Uterus (tissue), 4 donors: ENCODE measurements around the gene ADAMTSL2. TPM values are rescaled to one million over a fixed set of nuclear protein-coding genes. Genes with fewer than 3 reads are reported as not detected.

Experiments used
- DNase-seq, 2 donors: peaks; one replicate each; pipeline ENCODE4 v3.0.0-alpha.2; 2019 to 2020
- H3K27ac ChIP-seq, 2 donors: fragments of 200-600 bp; sonication (generic); 1 replicate in 1 of 2; 2 replicates in 1 of 2; pipeline ENCODE4 v1.5.1; 2016 to 2018
- H3K27me3 ChIP-seq, 2 donors: fragments of 200-600 bp; sonication (generic); one replicate each; pipeline ENCODE4 v1.5.1; 2018 to 2019; ENCODE audit warnings: control low read depth in 1 of 2
- H3K36me3 ChIP-seq, 2 donors: fragments of 200-600 bp; sonication (generic); one replicate each; pipeline ENCODE4 v1.5.1; 2019; ENCODE audit warnings: control low read depth in 1 of 2
- H3K4me1 ChIP-seq, 2 donors: fragments of 200-600 bp; sonication (generic); one replicate each; pipeline ENCODE4 v1.5.1; 2018 to 2019; ENCODE audit warnings: control low read depth in 1 of 2
- H3K4me3 ChIP-seq, 2 donors: fragments of 200-600 bp; sonication (generic); 1 replicate in 1 of 2; 2 replicates in 1 of 2; pipeline ENCODE4 v1.5.1; 2018 to 2019; ENCODE audit warnings: mild to moderate bottlenecking in 1 of 2
- H3K9me3 ChIP-seq, 2 donors: fragments of 200-600 bp; sonication (generic); one replicate each; pipeline ENCODE4 v1.5.1; 2019; ENCODE audit warnings: control low read depth in 1 of 2
- POLR2A ChIP-seq, 2 donors: fragments of 450-650 bp; IDR thresholded peaks; one replicate each; pipeline ENCODE4 v1.6.1; 2016; ENCODE audit warnings: antibody characterized with exemption in 2 of 2, mild to moderate bottlenecking in 1 of 2, moderate library complexity in 1 of 2
- intact Hi-C: fragments of 100-400 bp; cut with DNase I; formaldehyde crosslinking; loops from one replicate; pipeline ENCODE4 v1.15.1; 2023; ENCODE audit warnings: low total_unique reads
- total RNA-seq, 4 donors: library from RNA; depleted of rRNA in 3 of 4; stranded (reverse); fragments of >200 nt in 3 of 4; gene quantifications; one replicate each; pipeline versions ENCODE4 v1.1.0 to v1.2.4, GENCODE V29; 2014 to 2023
- TF ChIP-seq, protein P1 (sequence below), 4 experiments: fragments of 200-600 bp in 2 of 4; fragments of 450-650 bp in 2 of 4; sonication (generic) in 2 of 4; IDR thresholded peaks; one replicate each; pipeline ENCODE4 v1.5.1; 2016 to 2019; ENCODE audit warnings: antibody characterized with exemption in 4 of 4, mild to moderate bottlenecking in 2 of 4, moderate library complexity in 1 of 4
- donor health status: DM: yes; HTN: yes; CAD: no.

ADAMTSL2 gene
- total RNA-seq, 4 donors from 2014 or later, result 0.26 to 3.0 (median 2.4) TPM; not detected in 1

DNA sequence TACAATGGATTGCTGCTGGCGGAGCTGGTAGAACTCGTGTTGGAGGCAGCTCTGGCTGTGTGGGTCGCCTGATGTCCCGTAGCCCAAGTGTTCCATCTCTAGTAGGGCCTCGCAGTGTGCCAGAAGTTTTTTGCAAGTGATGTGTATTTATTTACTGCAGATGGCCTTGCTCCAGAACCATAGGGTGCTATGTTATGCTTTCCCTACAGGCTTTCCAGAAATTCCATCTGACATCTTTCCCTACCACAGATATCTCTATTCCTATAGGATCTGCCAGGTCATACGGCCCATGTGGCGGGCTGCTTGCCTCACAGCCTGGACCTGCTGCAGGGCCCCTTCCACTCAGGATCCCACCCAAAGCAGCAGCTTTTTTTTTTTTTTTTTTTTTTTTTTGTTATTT lies 16.9 kb downstream of the ADAMTSL2 start:
- Histone ChIP-seq H3K9me3 (no peaks in the 10 kb centered on the region), H3K36me3 (no peaks in the 10 kb centered on the region), H3K27me3 (no peaks in the 10 kb centered on the region), H3K27ac (no peak overlapping the region), H3K4me1 (no peaks in the 10 kb centered on the region), H3K4me3 (no peak overlapping the region)
- intact Hi-C loops, result no loop called here
- no peak for TF ChIP-seq POLR2A (IDR thresholded peaks at IDR 0.05)
- TF ChIP-seq, protein P1, sequence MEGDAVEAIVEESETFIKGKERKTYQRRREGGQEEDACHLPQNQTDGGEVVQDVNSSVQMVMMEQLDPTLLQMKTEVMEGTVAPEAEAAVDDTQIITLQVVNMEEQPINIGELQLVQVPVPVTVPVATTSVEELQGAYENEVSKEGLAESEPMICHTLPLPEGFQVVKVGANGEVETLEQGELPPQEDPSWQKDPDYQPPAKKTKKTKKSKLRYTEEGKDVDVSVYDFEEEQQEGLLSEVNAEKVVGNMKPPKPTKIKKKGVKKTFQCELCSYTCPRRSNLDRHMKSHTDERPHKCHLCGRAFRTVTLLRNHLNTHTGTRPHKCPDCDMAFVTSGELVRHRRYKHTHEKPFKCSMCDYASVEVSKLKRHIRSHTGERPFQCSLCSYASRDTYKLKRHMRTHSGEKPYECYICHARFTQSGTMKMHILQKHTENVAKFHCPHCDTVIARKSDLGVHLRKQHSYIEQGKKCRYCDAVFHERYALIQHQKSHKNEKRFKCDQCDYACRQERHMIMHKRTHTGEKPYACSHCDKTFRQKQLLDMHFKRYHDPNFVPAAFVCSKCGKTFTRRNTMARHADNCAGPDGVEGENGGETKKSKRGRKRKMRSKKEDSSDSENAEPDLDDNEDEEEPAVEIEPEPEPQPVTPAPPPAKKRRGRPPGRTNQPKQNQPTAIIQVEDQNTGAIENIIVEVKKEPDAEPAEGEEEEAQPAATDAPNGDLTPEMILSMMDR (IDR thresholded peaks at IDR 0.05), result no peak
- no peak for DNase-seq

DNA sequence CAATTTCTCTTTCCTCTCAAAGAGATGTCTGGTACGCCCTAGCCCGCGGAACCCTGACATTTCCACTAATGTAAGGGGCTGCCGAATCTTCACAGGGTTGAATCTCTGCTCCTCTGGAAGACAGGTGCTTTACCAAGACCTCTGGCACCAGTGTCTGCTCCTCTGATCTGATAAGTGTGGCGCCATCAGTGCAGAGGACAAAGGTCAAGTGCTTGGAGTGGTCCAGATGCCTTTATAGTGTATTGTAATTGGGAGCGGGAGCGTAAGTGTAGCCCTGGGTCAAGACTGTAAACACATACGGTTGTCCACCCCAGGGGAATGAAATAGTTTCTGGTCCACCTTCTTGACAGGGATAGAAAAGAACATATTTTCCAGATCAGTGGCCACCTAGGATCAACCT lies 17.7 kb downstream of the ADAMTSL2 start:
- Histone ChIP-seq H3K27me3 (no peaks in the 10 kb centered on the region), H3K4me1 (no peaks in the 10 kb centered on the region), H3K36me3 (no peaks in the 10 kb centered on the region), H3K4me3 (no peak overlapping the region), H3K9me3 (no peaks in the 10 kb centered on the region), H3K27ac (no peak overlapping the region)
- no peak for TF ChIP-seq POLR2A (IDR thresholded peaks at IDR 0.05)
- TF ChIP-seq, protein P1 (IDR thresholded peaks at IDR 0.05), result no peak
- DNase-seq, result no peak
- intact Hi-C loops, result no loop called here

DNA sequence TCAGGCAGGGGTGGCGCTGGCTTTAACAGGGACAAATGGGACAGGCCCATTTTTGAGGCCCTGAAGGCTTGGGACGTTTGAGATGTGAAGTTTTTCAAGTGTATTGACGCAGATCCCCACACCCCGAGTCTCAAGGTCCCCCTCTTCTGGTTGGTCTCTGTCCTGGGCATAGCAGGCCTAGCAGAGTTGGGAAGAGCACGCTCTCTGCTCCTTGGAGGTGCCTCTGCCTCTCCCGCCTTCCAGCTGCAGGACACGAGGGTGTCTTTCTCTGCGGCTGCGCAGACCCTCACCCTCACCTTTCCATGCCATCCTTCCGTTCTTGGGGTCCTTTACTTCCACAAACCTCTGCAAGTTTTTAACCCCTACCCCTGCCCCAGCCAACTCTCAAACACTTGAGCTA lies 18.6 kb downstream of the ADAMTSL2 start:
- Histone ChIP-seq H3K4me1 (no peaks in the 10 kb centered on the region), H3K4me3 (no peak overlapping the region), H3K36me3 (no peaks in the 10 kb centered on the region), H3K9me3 (no peaks in the 10 kb centered on the region), H3K27me3 (no peaks in the 10 kb centered on the region), H3K27ac (no peak overlapping the region)
- no peak for TF ChIP-seq POLR2A (IDR thresholded peaks at IDR 0.05)
- TF ChIP-seq, protein P1 (IDR thresholded peaks at IDR 0.05), result no peak
- intact Hi-C loops, result no loop called here
- no peak for DNase-seq

DNA sequence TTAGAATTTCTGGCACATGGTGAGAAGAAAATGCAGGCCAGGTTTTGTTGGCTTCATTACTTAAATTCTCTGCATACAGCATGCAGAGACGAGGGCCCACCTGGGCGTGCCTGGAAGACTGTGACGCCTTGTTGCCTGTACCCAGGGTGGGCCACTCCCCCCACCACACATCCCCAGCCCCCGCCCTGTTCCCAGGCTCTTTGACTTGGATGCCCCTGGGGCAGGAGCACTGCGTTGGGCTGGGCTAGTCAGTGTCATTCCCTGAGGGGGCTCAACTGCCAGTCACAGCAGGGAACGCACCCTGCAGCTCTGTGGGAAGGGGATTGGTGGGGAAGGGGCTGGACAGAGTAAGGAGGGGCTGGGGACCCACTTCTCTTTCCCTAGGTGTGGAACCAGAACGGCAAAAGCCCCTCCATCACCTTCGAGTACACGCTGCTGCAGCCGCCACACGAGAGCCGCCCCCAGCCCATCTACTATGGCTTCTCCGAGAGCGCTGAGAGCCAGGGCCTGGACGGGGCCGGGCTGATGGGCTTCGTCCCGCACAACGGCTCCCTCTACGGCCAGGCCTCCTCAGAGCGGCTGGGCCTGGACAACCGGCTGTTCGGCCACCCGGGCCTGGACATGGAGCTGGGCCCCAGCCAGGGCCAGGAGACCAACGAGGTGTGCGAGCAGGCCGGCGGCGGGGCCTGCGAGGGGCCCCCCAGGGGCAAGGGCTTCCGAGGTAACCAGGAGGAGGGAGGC lies 19.6 kb downstream of the ADAMTSL2 start:
- Histone ChIP-seq H3K36me3 (no peaks in the 10 kb centered on the region), H3K4me1 (no peaks in the 10 kb centered on the region), H3K4me3 (no peak overlapping the region), H3K27me3 (no peaks in the 10 kb centered on the region), H3K27ac (no peak overlapping the region), H3K9me3 (no peaks in the 10 kb centered on the region)
- intact Hi-C loops, result no loop called here
- TF ChIP-seq POLR2A (IDR thresholded peaks at IDR 0.05), result no peak
- TF ChIP-seq, protein P1 (IDR thresholded peaks at IDR 0.05), result no peak
- DNase-seq, result no peak

DNA sequence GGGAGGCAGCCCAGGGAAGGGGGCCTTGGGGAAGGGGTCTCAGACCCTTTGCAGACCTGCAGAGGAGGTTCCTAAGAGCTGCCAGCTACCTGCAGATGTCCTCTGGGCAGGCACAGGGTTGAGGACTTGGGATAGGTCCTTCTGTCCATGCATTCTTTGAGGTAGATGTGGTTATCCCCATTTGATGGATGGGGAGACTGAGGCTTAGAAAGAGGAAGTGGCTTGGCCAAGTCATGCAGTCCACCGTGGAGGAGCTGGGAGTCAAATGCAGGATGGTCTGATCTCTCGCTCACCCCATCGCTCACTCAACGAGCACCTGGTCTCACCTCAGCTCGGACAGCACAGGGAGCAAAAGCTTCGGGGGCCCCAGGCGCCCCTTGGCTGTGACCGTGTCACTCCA lies 20.2 kb downstream of the ADAMTSL2 start:
- no peaks in the 10 kb centered on the region for H3K9me3 ChIP-seq
- TF ChIP-seq, protein P1 (IDR thresholded peaks at IDR 0.05), result no peak
- no peak for TF ChIP-seq POLR2A (IDR thresholded peaks at IDR 0.05)
- DNase-seq, result no peak
- intact Hi-C loops, result no loop called here
- H3K4me1 ChIP-seq, result no peaks in the 10 kb centered on the region
- no peaks in the 10 kb centered on the region for H3K27me3 ChIP-seq
- H3K4me3 ChIP-seq, result no peak overlapping the region
- no peaks in the 10 kb centered on the region for H3K36me3 ChIP-seq
- no peak overlapping the region for H3K27ac ChIP-seq
